SK-N-DZ (cell line): ENCODE data around the gene SPEN.

Experiments used
- DNase-seq: peaks from one replicate; pipeline ENCODE4 v3.0.0-alpha.2; 2015; ENCODE audit warnings: low spot score

The SPEN gene

GRCh38 chr1:15935056-15935950, 87.8 kb downstream of the SPEN start:
- DNase-seq: no peak

- DNase-seq: no peak
These were observed 88.5 kb downstream of the SPEN start for GRCh38 chr1:15936025-15936424.

GRCh38 chr1:15937146-15937545, 89.6 kb downstream of the SPEN start:
- DNase-seq: no peak

GRCh38 chr1:15937706-15938168, 90.2 kb downstream of the SPEN start:
- no peak for DNase-seq

- no peak for DNase-seq
These were observed 91.2 kb downstream of the SPEN start for GRCh38 chr1:15938628-15939161.

GRCh38 chr1:15939181-15940109, 91.9 kb downstream of the SPEN start:
- DNase-seq: no peak

GRCh38 chr1:15940110-15941043, 92.9 kb downstream of the SPEN start:
- no peak for DNase-seq

GRCh38 chr1:15941044-15941840, 93.7 kb downstream of the SPEN start:
- DNase-seq: no peak

GRCh38 chr1:15941899-15942660, 94.6 kb downstream of the SPEN start:
- no peak for DNase-seq

GRCh38 chr1:15942661-15943327, 95.3 kb downstream of the SPEN start:
- DNase-seq: no peak

- no peak for DNase-seq
These were observed 96.0 kb downstream of the SPEN start for GRCh38 chr1:15943328-15943991.

GRCh38 chr1:15943992-15944307, 96.4 kb downstream of the SPEN start:
- DNase-seq: no peak

- DNase-seq: no peak
These were observed 97.0 kb downstream of the SPEN start for GRCh38 chr1:15944308-15945010.

GRCh38 chr1:15945011-15945831, 97.7 kb downstream of the SPEN start:
- no peak for DNase-seq

- DNase-seq: no peak
These were observed 98.4 kb downstream of the SPEN start for GRCh38 chr1:15945832-15946448.
